ENCODE data around the gene HELZ2.

Gene HELZ2

DNA sequence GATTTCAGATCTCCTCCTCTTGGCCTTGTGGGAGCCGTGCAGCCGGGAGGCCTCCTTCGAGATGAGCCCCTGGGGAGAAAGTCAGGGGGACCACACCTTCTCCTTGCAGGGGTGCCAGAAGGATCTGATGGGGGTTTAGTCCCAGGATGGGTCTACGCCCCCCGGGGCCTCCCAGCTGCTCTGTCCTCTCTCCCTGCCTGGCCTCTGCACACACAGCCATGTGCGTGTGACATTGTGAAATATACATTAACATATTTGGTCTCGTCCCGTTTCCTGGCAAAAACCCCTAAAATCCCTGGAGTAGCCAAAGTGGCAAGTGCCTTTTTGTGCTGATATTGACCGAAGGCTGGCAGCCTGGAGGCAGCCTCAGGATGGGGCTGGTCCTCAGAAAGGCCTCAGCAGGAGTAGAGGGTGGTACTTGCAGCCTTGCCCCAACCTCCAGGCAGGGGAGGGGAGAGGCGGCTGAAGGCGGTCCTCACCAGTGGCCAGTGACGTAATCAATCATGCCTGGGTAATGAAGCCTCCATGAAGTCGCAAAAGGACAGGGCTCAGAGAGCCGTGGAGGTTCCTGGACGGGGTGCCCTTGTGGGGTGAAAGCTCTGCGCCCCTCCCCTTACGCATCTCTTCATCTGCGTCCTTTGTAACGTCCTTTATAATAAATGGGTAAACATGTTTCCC lies 5.1 kb upstream of the HELZ2 start:
- TF ChIP-seq, protein P1, sequence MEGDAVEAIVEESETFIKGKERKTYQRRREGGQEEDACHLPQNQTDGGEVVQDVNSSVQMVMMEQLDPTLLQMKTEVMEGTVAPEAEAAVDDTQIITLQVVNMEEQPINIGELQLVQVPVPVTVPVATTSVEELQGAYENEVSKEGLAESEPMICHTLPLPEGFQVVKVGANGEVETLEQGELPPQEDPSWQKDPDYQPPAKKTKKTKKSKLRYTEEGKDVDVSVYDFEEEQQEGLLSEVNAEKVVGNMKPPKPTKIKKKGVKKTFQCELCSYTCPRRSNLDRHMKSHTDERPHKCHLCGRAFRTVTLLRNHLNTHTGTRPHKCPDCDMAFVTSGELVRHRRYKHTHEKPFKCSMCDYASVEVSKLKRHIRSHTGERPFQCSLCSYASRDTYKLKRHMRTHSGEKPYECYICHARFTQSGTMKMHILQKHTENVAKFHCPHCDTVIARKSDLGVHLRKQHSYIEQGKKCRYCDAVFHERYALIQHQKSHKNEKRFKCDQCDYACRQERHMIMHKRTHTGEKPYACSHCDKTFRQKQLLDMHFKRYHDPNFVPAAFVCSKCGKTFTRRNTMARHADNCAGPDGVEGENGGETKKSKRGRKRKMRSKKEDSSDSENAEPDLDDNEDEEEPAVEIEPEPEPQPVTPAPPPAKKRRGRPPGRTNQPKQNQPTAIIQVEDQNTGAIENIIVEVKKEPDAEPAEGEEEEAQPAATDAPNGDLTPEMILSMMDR (IDR thresholded peaks at IDR 0.05) = no peak

DNA sequence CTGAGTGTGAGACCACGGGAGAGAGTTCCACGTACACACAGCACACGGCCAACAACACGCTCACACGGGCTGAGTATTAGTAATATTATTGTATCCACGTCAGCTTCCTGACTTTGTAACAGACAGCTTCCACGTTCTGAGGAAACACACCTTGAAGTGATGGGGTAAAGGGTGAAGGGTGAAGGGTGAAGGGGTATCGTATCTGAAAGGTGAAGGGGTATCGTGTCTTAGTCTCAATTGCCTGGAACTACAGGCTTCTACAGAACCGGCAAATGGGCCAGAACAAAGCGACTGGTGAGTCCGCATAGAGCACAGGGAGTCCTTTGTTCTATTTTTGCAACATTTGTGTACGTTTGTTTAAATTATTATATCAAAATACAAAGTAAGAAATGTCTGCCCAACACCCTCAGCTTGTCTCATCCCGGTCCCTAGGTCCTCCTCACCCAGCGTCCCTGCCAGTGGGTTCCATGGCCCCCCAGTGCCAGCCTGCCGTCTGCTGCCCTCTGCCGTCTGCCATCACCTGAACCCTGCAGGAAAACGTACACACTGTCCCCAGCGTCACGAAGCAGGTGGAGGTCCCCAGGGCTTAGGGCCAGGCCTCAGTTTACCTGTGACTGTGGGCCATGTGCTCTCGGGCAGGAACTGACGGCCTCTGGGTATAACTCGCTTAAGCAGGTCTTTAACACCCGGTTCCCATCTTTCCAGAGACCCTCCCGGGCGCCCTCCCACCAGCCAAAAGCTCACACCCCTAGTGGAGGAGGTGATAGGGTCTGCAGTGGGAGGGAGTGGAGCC lies 4.4 kb upstream of the HELZ2 start:
- TF ChIP-seq, protein P1 (IDR thresholded peaks at IDR 0.05) = no peak

DNA sequence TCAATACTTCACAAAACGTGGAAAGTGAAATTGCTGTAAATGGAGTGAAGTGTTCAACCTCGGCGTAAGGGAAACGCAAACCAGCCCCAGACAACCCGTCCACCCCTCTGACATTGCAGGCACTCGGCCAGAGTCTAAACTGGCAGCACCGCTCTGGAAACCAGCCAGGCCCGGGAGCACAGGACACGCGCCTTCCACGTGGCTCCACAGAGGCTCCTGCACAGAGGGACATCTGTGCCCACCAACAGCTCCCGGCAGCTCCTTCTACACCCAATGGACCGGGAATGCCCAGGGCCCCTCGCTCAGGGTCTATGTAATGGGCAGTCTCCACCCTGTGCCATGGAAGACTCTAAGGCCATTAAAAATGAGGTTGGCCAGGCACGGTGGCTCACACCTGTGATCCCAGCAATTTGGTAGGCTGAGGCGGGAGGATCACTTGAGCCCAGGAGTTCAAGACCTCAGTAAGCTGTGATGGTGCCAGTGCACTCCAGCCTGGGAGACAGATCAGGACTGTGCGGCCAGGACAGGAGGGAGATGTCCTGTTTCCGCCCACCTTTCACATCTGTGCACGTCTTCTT lies 3.4 kb upstream of the HELZ2 start:
- TF ChIP-seq, protein P1 (IDR thresholded peaks at IDR 0.05) = no peak

DNA sequence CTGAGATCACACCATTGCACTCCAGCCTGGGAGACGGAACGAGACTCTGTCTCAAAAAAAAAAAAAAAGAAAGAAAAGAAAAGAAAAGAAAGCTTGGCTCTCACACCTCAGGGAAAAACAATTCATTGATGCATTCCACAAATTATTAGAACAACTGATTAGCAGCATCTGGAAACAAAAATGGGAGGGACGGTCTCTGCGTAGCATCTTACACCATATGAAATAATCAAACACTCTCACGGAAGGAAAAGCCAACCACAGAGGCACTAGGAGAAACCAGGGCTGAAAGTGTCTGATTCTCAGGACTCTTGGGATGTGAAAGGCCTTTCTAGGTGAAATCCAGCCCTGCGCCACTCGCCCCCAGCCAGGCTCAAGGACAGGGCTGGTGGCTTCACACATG lies 2.3 kb upstream of the HELZ2 start:
- TF ChIP-seq, protein P1 (IDR thresholded peaks at IDR 0.05) = no peak

DNA sequence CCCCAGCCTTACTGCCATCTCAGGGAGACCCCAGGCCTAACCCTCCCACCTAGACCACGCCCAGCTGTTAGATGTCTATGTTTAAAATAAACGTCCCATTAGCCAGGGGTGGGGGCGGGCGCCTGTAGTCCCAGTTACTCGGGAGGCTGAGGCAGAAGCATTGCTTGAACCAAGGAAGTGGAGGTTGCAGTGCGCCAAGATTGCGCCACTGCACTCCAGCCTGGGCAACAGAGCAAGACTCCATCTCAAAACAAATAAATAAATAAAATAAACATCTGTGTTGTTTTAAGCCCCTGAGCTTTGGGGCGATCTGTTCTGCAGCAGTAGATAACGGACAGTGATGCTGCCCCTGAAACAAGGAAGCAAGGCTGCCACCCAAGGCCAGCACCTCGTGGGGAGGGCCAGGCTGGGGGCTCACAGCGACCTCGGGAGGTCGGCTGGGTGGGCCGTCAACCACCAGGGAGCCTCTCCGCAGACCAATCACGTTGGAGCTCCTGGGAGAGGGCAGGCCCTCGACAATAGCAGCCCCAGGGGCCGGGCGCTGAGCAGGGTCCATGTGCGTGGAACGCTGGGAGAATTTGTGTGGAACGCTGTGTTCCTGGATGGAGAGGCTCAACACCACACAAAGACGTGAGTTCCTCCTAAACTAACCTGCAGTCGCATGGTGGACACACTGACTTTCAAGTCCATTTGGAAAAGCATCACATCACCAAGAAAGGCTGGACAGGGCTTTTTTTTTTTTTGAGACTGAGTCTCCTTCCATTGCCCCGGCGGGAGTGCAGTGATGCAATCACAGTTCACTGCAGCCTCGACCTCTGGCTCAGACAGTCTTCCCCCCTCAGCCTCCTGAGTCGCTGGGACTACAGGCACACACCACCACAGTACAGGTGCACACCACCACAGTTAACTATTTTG lies 1.0 kb upstream of the HELZ2 start:
- TF ChIP-seq, protein P1 (IDR thresholded peaks at IDR 0.05) = no peak

DNA sequence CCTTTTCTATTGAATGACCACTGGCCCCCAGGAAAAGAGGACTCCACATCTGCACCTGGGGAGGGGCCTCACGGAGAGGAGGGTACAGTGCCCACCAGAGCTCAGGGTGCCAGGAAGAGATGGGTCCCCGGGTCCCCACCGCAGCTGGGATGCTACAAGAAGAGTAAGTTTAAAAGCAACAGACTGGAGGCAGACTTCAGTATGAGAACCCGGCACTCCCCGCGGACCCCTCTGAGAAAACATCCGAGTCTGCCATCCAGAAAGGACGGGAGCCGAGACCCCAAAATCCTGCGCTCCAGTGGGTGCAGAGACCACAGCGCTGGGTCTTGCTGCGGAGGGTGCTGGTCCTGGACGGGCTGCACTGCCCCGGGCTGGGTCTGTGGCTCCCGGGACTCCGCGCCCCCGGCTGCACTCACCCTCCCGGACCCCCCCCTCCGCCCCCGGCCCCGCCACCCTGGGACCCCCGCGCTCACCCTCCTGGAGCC lies 350 bp downstream of the HELZ2 start:
- TF ChIP-seq, protein P1 (IDR thresholded peaks at IDR 0.05) = no peak

Measured in LNCAP (cell line).